22Rv1 (cell line): Measurements from ENCODE around the gene SEC24C.

Experiments used
- CTCF ChIP-seq: fragments of 450-650 bp; IDR thresholded peaks from 2 replicates; pipeline ENCODE4 v1.5.1; 2017; ENCODE audit warnings: mild to moderate bottlenecking
- ZFX ChIP-seq: fragments of 450-650 bp; IDR thresholded peaks from 2 replicates; pipeline ENCODE4 v1.6.1; 2017; ENCODE audit warnings: antibody characterized with exemption, borderline replicate concordance

GRCh38 chr10:73807471-73807870 is 63.3 kb downstream of the SEC24C start:
- TF ChIP-seq CTCF (no peak), ZFX (no peak)
